ENCODE results near the gene BMP8B. TPM values are rescaled to one million over a fixed set of nuclear protein-coding genes. Genes with fewer than 3 reads are reported as not detected.
A peak's percentile ranks its signal among the peaks of the same experiment; 100 is the strongest.
"Not testable (repeated sequence)": the region's sequence is repeated elsewhere in the genome, so short reads cannot be mapped to it uniquely, and the experiment has no call there.

The BMP8B gene
- polyA plus RNA-seq, 2 of the 4 experiments (the other 2 are of a cell fraction), result 2.5 to 3.1 TPM

DNA sequence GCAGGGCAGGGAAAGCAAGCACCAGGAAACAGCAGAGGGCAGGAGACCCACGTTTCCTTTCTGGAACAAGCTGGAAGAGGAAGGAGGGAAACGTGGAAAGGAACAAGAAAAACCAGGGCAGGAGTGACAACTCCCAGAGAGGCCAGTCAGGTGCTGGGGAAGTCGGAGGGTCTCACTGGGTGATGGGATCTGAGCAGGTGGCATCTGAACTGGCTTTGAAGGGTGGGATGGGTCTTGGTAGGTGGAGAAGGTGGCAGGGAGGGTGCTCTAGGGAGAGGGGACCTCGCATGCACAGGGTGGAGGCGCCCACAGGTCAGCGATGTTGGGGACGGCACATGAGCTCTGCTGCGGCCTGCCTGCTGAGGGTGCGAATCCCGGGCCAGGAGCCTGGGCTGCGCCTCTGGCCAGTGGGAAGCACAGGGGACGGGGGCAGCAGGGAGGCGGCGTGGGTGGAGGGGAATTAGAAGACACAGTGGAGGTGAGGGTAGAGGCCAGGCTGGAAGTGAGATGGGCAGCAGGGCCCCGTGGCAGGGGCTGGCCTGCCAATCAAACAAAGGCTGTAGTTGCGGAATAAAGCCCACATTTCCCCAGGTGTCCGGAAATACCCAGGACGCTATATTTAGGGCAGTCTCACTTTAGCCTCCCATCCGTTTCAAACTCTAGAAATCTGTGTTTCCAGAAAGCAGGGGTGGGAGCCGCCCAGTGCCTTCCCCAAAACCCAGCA is 12.8 kb downstream of the BMP8B start:
- H3K27ac ChIP-seq; POLR2A ChIA-PET; H3K4me1 ChIP-seq; ATAC-seq; H3K4me2 ChIP-seq; CTCF ChIA-PET; FAIRE-seq; H3K9me3 ChIP-seq; DNase-seq (ENCODE audit: low read depth in 1 of 2, low spot score in 1 of 2); H3K4me3 ChIP-seq: not testable (repeated sequence)
- WGBS (ENCODE audit: missing lambda C conversion rate), result 81% methylated on average over 9 of the region's 20 CpGs

DNA sequence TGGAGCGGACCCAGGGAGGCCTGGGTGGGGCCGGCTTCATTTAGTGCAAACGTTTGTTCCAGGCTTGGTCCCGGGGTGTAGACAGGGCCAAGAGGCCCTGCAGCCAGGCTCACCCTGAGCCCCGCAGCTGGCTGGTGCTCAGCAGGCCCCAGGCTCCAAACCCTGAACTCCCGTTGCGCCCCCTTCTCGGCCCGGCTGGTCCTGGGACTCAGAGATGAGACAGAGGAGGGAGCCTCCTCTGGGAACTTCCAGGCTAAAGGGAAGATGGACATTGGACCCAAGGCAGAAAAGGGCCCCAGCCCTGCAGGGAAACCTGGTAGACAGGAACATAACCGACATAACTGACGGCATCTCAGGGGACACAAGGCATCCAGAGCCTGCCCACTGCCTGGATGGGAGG is 13.5 kb downstream of the BMP8B start:
- CTCF ChIA-PET; DNase-seq (ENCODE audit: low read depth in 1 of 2, low spot score in 1 of 2); H3K9me3 ChIP-seq; H3K27ac ChIP-seq; H3K4me3 ChIP-seq; ATAC-seq; FAIRE-seq; H3K4me1 ChIP-seq; POLR2A ChIA-PET; H3K4me2 ChIP-seq: not testable (repeated sequence)
- 83% methylated on average over 4 of the region's 11 CpGs for WGBS (ENCODE audit: missing lambda C conversion rate)

DNA sequence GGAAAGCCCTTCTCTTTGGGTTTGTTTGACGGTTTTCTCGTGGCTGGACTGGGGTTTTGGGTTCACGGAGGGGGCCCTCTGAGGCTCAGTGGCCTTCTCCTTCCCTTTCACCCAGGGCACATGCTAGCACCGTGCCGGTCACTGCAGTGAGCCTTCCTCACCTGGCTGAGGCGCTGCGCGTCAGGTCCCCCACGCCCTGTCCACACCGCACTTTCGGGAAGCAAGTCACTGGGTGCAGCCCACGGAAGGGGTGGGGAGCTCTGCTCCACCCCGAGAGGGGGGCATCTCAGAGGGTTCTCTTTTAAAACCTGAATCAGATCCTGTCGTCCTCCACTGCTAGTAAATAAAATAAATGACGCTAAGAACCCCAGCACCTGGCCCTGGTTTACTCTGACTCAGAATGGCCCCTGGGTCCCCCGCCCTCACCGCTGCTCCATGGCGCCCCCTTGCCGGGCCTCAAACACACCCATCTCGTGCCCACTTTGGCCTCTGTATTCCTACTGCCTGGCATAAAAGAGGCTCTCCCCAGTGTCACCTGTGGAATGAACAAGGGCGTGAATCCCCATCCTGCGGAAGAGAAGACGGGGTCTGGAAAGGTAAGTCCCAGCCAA is 15.2 kb downstream of the BMP8B start:
- H3K27ac ChIP-seq; POLR2A ChIA-PET; H3K4me1 ChIP-seq; CTCF ChIA-PET; H3K9me3 ChIP-seq; H3K4me2 ChIP-seq; DNase-seq (ENCODE audit: low read depth in 1 of 2, low spot score in 1 of 2); FAIRE-seq; H3K4me3 ChIP-seq: not testable (repeated sequence)
- WGBS (ENCODE audit: missing lambda C conversion rate), result no CpG with 5 or more reads among the region's 23 CpGs
- peak in 1 of 2 experiments; percentile 68; a peak in 3 of 6 replicates for ATAC-seq

DNA sequence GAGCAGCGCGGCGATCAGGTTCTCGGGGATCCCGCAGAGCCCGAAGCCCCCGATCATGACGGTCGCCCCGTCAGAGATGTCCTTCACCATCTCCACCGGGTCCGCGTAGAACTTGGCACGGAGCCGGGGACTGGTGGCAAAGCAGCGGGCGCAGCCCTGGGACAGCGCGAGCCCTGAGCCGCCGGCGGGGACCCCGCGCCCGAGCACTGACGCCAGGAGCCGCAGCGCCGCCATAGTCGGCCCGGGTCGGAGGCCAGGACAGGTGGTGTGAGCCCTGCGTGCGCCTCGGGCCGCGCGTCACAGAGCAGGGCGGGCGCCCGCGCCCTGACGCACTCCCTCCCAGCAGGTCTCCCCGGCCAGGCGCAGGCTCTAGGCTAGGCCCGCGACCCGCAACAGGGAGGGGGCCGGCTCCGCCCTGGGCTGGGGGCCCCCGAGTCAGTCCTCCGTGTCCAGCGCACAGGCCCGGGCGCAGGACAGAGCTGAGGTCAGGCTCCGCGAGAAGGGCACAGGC is 17.6 kb downstream of the BMP8B start, which contains the start of gene OXCT2:
Gene OXCT2 (minus strand): TSS at position 327 of the 511 bp plus-strand sequence. CDS start 93 bp downstream, at position 234.
- POLR2A ChIA-PET; DNase-seq (ENCODE audit: low read depth in 1 of 2, low spot score in 1 of 2); H3K9me3 ChIP-seq; H3K27ac ChIP-seq; H3K4me2 ChIP-seq; FAIRE-seq; H3K4me1 ChIP-seq; ATAC-seq; CTCF ChIA-PET; H3K4me3 ChIP-seq: not testable (repeated sequence)
- 89% methylated on average over 9 of the region's 57 CpGs for WGBS (ENCODE audit: missing lambda C conversion rate)

DNA sequence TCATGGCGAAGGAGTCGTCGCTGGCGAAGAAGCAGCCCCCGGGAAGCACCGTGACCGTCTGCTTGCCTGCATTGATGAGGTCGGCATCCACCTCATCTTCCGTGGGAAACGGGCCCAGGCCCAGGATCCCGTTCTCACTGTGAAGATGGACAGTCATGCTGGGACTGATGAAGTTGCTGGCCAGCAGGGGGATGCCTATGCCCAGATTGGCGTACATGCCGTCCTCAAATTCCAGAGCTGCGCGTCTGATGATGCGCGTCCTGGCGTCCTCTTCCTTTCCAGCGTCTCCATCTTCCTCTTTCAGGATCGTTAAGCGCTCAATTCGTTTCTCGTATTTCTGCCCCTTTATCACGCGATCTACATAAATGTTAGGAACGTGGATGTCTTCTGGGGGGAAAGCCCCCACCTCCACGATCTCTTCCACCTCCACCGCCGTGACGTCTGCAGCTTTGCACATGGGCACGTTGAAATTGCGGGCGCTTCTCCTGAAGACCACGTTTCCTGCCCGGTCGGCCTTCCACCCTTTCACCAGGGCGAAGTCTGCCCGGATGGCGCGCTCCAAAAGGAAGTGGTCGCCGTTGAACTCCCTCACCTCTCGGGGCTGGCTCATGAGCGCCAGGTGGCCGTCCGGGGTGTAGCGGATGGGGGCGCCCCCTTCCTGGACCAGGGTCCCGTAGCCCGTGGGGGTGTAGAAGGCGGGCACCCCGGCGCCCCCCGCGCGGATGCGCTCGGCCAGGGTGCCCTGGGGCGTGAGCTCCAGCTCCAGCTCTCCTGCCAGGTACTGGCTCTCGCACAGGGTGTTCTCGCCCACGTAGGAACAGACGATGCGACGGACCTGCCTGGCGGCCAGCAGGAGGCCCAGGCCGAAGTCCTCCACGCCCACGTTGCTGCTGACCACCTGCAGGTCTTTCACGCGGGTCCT is 18.3 kb downstream of the BMP8B start:
- H3K9me3 ChIP-seq; CTCF ChIA-PET; POLR2A ChIA-PET; H3K4me2 ChIP-seq; DNase-seq (ENCODE audit: low read depth in 1 of 2, low spot score in 1 of 2); H3K4me3 ChIP-seq; FAIRE-seq; H3K27ac ChIP-seq; H3K4me1 ChIP-seq: not testable (repeated sequence)
- ATAC-seq, result peak; percentile 74 to 84
- WGBS (ENCODE audit: missing lambda C conversion rate), result 90% methylated on average over 23 of the region's 71 CpGs

DNA sequence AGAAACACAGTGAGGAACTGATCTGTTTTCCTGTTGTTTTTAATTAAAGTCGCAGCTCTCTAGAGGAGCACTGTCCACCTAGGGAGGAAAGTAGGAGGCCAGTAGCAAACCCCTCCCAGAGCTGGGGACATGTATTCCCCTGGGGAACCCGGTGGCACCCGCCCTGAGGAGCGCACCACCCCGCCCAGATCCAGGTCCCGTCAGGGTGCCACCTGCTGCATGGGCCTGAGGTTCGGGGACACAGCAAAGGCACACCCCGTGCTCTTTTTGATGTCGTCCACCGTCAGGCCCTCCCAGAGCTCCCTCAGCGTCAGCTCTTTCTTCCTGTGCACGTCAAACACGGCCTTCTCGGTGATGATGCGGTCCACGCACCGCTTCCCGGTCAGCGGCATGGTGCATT is 19.2 kb downstream of the BMP8B start:
- H3K4me1 ChIP-seq; CTCF ChIA-PET; FAIRE-seq; H3K27ac ChIP-seq; POLR2A ChIA-PET; H3K4me3 ChIP-seq; H3K9me3 ChIP-seq; H3K4me2 ChIP-seq; ATAC-seq; DNase-seq (ENCODE audit: low read depth in 1 of 2, low spot score in 1 of 2): not testable (repeated sequence)
- WGBS (ENCODE audit: missing lambda C conversion rate), result 89% methylated on average over 18 of the region's 19 CpGs

DNA sequence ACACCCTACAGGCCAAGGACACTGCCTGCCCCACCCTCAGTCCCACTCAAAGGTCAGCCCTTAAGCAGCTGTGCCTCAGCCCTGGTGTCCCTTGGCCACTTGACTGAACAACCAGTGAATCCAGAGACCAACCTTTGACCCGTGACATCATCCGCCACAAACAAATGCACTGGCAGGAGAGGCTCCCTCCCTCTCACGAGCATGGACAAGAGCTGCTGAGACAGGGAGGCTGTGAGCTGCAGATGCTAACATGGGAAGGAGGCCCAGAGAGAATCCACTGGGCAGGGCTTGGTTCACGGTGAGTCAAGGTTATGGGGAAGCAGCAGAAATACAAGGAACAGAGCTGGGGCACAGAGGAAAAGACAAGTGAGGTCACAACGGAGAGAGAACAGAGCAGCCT is 22.2 kb downstream of the BMP8B start:
- 45% methylated on average over 2 of the region's 5 CpGs for WGBS (ENCODE audit: missing lambda C conversion rate)
- CTCF ChIA-PET; H3K27ac ChIP-seq; FAIRE-seq; DNase-seq (ENCODE audit: low read depth in 1 of 2, low spot score in 1 of 2); H3K4me2 ChIP-seq; H3K4me3 ChIP-seq; H3K4me1 ChIP-seq; H3K9me3 ChIP-seq: not testable (repeated sequence)
- peak; percentile 11 to 42; a peak in 5 of 6 replicates for ATAC-seq
- POLR2A ChIA-PET, result interaction anchor here (1.0 kb wide), 1 partner anchor 28 kb away, joined by 3 read pairs; no protein-coding TSS in a partner anchor

DNA sequence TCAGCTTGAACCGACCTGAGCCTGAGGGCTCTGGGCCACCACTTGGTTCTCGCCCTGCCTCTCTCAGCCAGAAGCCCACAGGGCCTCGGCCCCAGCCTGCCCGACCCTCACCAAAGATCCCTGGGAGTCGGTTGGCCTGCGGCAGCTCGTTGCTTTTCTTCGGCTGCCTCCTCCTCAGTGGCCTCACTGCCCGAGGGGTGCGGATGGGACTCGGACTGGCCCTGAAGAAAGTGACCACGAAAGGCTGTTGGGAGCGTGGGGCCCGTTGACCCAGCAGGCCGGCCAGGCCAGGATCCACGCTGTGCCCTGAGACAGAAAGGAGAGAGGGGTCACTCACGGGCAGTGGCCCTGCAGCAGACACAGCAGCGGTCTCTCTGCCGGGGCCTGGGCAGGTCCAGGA is 24.2 kb downstream of the BMP8B start:
- peak in 1 of 2 experiments; percentile 25; a peak in 3 of 6 replicates for ATAC-seq
- H3K4me1 ChIP-seq; H3K4me3 ChIP-seq; H3K9me3 ChIP-seq; CTCF ChIA-PET; H3K4me2 ChIP-seq; H3K27ac ChIP-seq; POLR2A ChIA-PET; DNase-seq (ENCODE audit: low read depth in 1 of 2, low spot score in 1 of 2); FAIRE-seq: not testable (repeated sequence)
- WGBS (ENCODE audit: missing lambda C conversion rate), result 97% methylated on average over 5 of the region's 19 CpGs

DNA sequence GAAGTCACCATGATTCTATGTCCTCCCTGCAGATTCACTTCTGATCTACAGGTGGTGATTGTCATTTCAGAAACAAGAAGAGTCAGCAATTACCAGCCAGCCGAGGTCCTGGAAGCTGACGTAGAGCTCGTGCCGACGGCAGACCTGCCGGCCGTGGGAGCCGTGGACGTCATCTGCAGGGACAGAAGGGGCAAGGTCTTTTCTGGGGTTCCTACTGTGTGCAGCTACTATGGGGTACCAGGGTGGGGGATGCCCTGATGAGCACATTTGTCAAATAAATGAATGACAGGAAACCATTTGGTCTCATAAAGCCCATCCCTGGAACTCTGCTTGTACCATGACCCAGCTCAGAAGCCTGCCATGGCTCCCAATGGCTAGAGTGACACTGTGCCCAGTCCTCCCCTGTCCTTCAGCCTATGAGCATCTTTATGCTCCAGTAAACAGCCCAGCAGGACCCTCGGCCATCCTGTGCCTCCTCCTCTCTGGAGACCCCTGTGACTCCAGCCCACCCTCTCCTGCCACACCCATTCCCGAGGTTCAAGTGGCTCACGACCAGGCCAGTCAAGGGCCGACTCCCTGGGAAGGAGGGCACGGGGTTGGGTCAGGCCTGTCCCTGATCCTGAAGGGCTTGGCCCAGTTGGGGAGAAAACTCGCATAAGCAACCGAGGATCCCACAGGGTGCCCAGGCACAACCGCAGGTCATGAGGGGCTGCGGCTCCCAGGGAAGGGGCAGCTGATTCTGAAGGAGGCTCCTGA is 24.9 kb downstream of the BMP8B start:
- POLR2A ChIA-PET; H3K4me2 ChIP-seq; H3K4me1 ChIP-seq; CTCF ChIA-PET; H3K27ac ChIP-seq; FAIRE-seq; DNase-seq (ENCODE audit: low read depth in 1 of 2, low spot score in 1 of 2); H3K9me3 ChIP-seq; H3K4me3 ChIP-seq: not testable (repeated sequence)
- 86% methylated on average over 11 of the region's 18 CpGs for WGBS (ENCODE audit: missing lambda C conversion rate)
- peak in 1 of 2 experiments; percentile 10; a peak in 1 of 6 replicates for ATAC-seq
